RWPE1 (cell line): ENCODE measurements around the gene TESK1.

Source experiments
- CTCF ChIA-PET: fragments of 350-600 bp; sonication (Branson Sonifier 250); formaldehyde crosslinking; extraction: SDS; loops from one replicate; lab custom pipeline; 2021; lab: Yijun Ruan, JAX
- POLR2A ChIA-PET: fragments of 400-600 bp; formaldehyde crosslinking; extraction: SDS; loops from one replicate; lab custom pipeline; 2020; ENCODE audit warnings: antibody characterized with exemption; ENCODE audit not compliant: low non-redundant PET; lab: Yijun Ruan, JAX
- DNase-seq: peaks from one replicate; pipeline ENCODE4 v3.0.0; 2012; ENCODE audit warnings: low spot score
- H3K27ac ChIP-seq: fragments of 450-650 bp; 2 replicates; pipeline ENCODE4 v1.5.1; 2017
- CTCF ChIP-seq: fragments of 450-650 bp; conservative IDR thresholded peaks from 2 replicates; pipeline ENCODE4 v1.5.1; 2017; ENCODE audit warnings: low read depth, mild to moderate bottlenecking

TESK1 gene

GRCh38 chr9:35658137-35658967 lies 53.3 kb downstream of the TESK1 start, which contains the start of gene CCDC107:
Gene CCDC107, plus strand, starts transcription at chr9:35658292. Its CDS starts 88 bp downstream, at chr9:35658380.
- POLR2A ChIA-PET, result interaction anchor here (1.2 kb wide), 1 partner anchor 53 kb away, joined by 3 read pairs; the partner anchor contains the start of gene TESK1
- peak; percentile 86 for TF ChIP-seq CTCF
- CTCF ChIA-PET, result interaction anchor here (0.6 to 2.9 kb wide), 14 partner anchors 9 to 241 kb away, joined by 3 to 21 read pairs (median 4); partner anchors contain the start of genes CREB3, TLN1 and TPM2
- H3K27ac ChIP-seq, result peak within 1 kb of the TSS; percentile 92
- DNase-seq, result peak; percentile 98

GRCh38 chr9:35658968-35659220 lies 53.8 kb downstream of the TESK1 start:
- no peak for DNase-seq
- no peak for TF ChIP-seq CTCF
- CTCF ChIA-PET, result interaction anchor here (0.7 to 2.9 kb wide), 6 partner anchors 12 to 78 kb away, joined by 3 to 21 read pairs (median 8); partner anchors contain the start of genes CREB3 and TLN1
- peak overlapping the region; percentile 92 for H3K27ac ChIP-seq
- POLR2A ChIA-PET, result no interaction called here

- no peak for DNase-seq
- ChIA-PET CTCF (interaction anchor here (0.7 to 2.9 kb wide), 5 partner anchors 12 to 78 kb away, joined by 3 to 21 read pairs (median 7); partner anchors contain the start of genes CREB3 and TLN1), POLR2A (no interaction called here)
- TF ChIP-seq CTCF, result no peak
- peak overlapping the region; percentile 60 for H3K27ac ChIP-seq
Observed at GRCh38 chr9:35659340-35659739, 54.3 kb downstream of the TESK1 start.
